ENCODE results near the gene RGS7. TPM values are rescaled to one million over a fixed set of nuclear protein-coding genes. Genes with fewer than 3 reads are reported as not detected.

Gene RGS7
- total RNA-seq, 2 donors from 2014 or later, result 0.26 to 0.99 TPM

DNA sequence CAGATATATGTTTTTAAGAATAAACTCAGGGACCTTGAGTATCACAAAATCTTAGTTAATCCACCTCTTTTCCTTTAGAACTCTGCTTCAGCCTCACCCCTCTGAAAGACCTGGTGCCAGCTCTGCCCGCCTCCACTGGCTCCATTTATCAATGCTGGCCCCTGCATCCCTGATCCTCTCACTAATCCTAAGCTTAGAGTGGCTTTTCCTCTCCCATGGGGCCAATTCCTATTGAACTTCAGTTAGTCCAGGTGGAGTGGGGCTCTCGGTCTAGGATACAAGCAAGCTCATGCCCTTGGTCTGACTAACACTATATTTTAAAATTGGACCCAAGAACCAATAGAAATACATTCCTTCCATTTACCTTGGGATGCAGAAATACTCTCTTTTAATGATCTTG, 87.0 kb downstream of the RGS7 start:
- H3K9me3 ChIP-seq, result no peaks in the 10 kb centered on the region
- no peak for DNase-seq
- H3K27ac ChIP-seq, result no peak overlapping the region
- intact Hi-C loops (cut with DNase I), result no loop called here
- 76 to 77% methylated on average over 2 of the region's 2 CpGs for WGBS, 2 donors
- no peaks in the 10 kb centered on the region for H3K27me3 ChIP-seq
- no peak for ATAC-seq
- H3K36me3 ChIP-seq (replicated peaks in 1 of 2; ENCODE audit: insufficient read depth in 1 of 2, low read depth in 2 of 2), result no peaks in the 10 kb centered on the region
- H3K4me1 ChIP-seq, result no peaks in the 10 kb centered on the region
- H3K4me3 ChIP-seq, result no peak overlapping the region
- TF ChIP-seq, protein P1, sequence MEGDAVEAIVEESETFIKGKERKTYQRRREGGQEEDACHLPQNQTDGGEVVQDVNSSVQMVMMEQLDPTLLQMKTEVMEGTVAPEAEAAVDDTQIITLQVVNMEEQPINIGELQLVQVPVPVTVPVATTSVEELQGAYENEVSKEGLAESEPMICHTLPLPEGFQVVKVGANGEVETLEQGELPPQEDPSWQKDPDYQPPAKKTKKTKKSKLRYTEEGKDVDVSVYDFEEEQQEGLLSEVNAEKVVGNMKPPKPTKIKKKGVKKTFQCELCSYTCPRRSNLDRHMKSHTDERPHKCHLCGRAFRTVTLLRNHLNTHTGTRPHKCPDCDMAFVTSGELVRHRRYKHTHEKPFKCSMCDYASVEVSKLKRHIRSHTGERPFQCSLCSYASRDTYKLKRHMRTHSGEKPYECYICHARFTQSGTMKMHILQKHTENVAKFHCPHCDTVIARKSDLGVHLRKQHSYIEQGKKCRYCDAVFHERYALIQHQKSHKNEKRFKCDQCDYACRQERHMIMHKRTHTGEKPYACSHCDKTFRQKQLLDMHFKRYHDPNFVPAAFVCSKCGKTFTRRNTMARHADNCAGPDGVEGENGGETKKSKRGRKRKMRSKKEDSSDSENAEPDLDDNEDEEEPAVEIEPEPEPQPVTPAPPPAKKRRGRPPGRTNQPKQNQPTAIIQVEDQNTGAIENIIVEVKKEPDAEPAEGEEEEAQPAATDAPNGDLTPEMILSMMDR (IDR thresholded peaks at IDR 0.05), result no peak
- no peak for TF ChIP-seq POLR2A (IDR thresholded peaks at IDR 0.05)

DNA sequence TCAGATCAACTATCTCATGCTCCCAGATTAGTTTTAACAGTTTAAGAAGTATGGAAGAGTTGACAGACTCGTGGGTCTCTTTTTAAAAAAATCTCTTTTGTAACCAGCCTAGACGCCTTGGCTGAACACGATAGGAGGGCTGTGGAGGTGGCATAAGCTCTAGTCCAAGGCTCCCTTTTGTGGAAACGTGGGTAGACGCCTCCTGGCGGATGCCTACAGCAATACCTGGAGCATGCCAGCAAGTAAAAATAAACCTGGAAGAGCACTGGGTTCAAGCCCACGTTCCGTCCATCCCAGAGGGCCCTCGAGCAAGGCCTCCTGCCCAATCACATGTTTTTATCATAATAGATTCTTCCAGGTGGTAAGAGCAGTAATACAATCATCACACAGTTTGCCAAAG, 87.9 kb downstream of the RGS7 start:
- intact Hi-C loops (cut with DNase I), result no loop called here
- Histone ChIP-seq H3K27ac (no peak overlapping the region), H3K4me3 (no peak overlapping the region), H3K9me3 (no peaks in the 10 kb centered on the region), H3K4me1 (no peaks in the 10 kb centered on the region), H3K36me3 (replicated peaks in 1 of 2; ENCODE audit: insufficient read depth in 1 of 2, low read depth in 2 of 2) (no peaks in the 10 kb centered on the region), H3K27me3 (no peaks in the 10 kb centered on the region)
- TF ChIP-seq, protein P1 (IDR thresholded peaks at IDR 0.05), result peak; percentile 6 to 50 (median 33)
- no peak for TF ChIP-seq POLR2A (IDR thresholded peaks at IDR 0.05)
- WGBS, 2 donors, result 27 to 44% methylated on average over 9 of the region's 9 CpGs
- ATAC-seq, result no peak
- peak; percentile 20 to 51 (median 28) for DNase-seq

DNA sequence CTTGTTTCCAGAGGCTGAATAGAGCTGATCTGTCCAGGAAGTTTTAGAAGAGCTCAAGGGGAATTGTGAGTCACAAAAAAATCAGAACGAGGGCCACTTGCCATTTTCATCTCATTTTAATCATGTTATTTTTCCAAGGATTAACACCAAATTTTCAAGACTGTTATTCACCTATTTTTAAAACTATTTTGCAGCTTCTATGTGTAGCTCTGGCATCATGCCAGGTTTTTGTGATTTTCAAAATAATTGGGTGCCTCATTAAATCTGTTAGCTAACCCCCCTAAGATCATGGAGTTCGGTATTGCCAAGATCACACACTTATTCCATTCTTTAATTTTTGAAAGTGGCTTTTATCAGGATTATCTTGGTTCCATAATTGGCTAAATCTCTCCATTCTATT, 90.9 kb downstream of the RGS7 start:
- no peak overlapping the region for H3K27ac ChIP-seq
- DNase-seq, result no peak
- H3K4me3 ChIP-seq, result no peak overlapping the region
- TF ChIP-seq, protein P1 (IDR thresholded peaks at IDR 0.05), result no peak
- no peak for TF ChIP-seq POLR2A (IDR thresholded peaks at IDR 0.05)
- H3K36me3 ChIP-seq (replicated peaks in 1 of 2; ENCODE audit: insufficient read depth in 1 of 2, low read depth in 2 of 2), result no peaks in the 10 kb centered on the region
- intact Hi-C loops (cut with DNase I), result no loop called here
- no peak for ATAC-seq
- no peaks in the 10 kb centered on the region for H3K27me3 ChIP-seq
- H3K4me1 ChIP-seq, result no peaks in the 10 kb centered on the region
- WGBS, 2 donors, result 49 to 52% methylated on average over 2 of the region's 2 CpGs
- no peaks in the 10 kb centered on the region for H3K9me3 ChIP-seq

DNA sequence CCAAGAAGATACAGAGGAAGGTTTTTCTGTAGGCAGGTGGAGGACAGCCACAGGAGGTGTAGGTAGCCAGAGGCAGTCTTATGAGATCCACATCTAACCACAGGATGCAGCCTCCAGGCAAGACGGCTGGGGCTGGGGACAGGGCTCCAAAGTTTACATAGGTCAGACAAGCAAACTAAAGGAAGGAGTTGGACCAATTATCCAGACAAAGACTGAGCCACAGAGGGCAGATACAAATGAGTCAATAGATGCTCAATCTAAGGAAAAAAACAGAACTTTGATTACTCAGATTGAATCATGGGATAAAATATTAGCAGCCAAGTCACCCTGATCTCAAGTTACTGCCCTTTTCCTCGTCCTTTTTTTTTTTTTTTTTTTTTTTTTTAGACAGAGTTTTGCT, 91.6 kb downstream of the RGS7 start:
- Histone ChIP-seq H3K4me1 (no peaks in the 10 kb centered on the region), H3K9me3 (no peaks in the 10 kb centered on the region), H3K4me3 (no peak overlapping the region), H3K36me3 (replicated peaks in 1 of 2; ENCODE audit: insufficient read depth in 1 of 2, low read depth in 2 of 2) (no peaks in the 10 kb centered on the region), H3K27ac (no peak overlapping the region), H3K27me3 (no peaks in the 10 kb centered on the region)
- no peak for TF ChIP-seq POLR2A (IDR thresholded peaks at IDR 0.05)
- TF ChIP-seq, protein P1 (IDR thresholded peaks at IDR 0.05), result no peak
- ATAC-seq (no peak), DNase-seq (no peak)
- intact Hi-C loops (cut with DNase I), result no loop called here
- 61% methylated on average over 2 of the region's 2 CpGs for WGBS, 2 donors

DNA sequence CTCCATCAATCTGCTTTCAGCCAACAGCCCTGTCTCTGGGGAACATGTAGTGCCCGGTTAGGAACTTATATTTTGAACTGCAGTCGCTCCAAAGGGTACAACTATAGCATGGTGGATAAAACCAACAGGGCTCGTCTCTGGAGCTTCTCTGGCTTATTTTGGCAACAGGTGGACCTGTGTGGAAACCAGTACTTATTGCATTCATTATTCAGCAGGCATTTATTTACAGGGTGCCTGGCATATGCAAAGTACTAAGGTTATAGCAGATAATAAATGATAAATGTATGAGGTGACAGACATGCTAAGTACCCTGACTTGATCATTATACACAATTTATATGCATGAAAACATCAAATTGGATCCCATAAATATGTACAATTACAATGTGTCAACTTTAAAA, 93.7 kb downstream of the RGS7 start:
- H3K27ac ChIP-seq, result no peak overlapping the region
- no peaks in the 10 kb centered on the region for H3K4me1 ChIP-seq
- 52 to 66% methylated on average over 3 of the region's 3 CpGs for WGBS, 2 donors
- intact Hi-C loops (cut with DNase I), result no loop called here
- no peak overlapping the region for H3K4me3 ChIP-seq
- no peak for TF ChIP-seq POLR2A (IDR thresholded peaks at IDR 0.05)
- TF ChIP-seq, protein P1 (IDR thresholded peaks at IDR 0.05), result no peak
- H3K9me3 ChIP-seq, result no peaks in the 10 kb centered on the region
- DNase-seq, result no peak
- no peaks in the 10 kb centered on the region for H3K36me3 ChIP-seq (replicated peaks in 1 of 2; ENCODE audit: insufficient read depth in 1 of 2, low read depth in 2 of 2)
- H3K27me3 ChIP-seq, result no peaks in the 10 kb centered on the region
- ATAC-seq, result no peak

Data from body of pancreas (tissue), 4 donors.